ENCODE results near the gene ADNP2.

DNA sequence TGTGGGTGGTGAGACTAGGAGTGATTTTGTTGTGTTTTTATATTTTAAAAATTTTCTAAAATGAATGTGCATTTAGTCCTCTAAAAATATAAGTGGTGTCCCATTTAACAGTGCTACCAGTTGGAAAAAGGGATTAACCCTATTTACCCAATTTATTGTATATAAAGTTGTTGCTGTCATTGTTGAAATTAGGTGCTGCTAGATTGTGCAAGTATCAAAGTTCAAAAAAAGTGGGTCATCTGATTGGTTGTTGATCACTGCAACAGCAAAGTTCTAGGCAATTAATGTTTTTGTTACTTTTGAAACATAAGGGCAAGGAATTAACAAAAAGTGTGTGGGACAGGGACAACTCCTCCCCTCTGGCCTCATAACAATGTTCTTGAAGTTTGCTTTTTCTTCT lies 40.6 kb downstream of the ADNP2 start:
- TF ChIP-seq, protein P1, sequence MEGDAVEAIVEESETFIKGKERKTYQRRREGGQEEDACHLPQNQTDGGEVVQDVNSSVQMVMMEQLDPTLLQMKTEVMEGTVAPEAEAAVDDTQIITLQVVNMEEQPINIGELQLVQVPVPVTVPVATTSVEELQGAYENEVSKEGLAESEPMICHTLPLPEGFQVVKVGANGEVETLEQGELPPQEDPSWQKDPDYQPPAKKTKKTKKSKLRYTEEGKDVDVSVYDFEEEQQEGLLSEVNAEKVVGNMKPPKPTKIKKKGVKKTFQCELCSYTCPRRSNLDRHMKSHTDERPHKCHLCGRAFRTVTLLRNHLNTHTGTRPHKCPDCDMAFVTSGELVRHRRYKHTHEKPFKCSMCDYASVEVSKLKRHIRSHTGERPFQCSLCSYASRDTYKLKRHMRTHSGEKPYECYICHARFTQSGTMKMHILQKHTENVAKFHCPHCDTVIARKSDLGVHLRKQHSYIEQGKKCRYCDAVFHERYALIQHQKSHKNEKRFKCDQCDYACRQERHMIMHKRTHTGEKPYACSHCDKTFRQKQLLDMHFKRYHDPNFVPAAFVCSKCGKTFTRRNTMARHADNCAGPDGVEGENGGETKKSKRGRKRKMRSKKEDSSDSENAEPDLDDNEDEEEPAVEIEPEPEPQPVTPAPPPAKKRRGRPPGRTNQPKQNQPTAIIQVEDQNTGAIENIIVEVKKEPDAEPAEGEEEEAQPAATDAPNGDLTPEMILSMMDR (IDR thresholded peaks at IDR 0.05; ENCODE audit: low read length): no peak
- TF ChIP-seq EZH2 (IDR thresholded peaks at IDR 0.05; ENCODE audit: borderline replicate concordance, low read length): no peak
